ENCODE measurements around the gene EFEMP1.

The EFEMP1 gene, protein sequence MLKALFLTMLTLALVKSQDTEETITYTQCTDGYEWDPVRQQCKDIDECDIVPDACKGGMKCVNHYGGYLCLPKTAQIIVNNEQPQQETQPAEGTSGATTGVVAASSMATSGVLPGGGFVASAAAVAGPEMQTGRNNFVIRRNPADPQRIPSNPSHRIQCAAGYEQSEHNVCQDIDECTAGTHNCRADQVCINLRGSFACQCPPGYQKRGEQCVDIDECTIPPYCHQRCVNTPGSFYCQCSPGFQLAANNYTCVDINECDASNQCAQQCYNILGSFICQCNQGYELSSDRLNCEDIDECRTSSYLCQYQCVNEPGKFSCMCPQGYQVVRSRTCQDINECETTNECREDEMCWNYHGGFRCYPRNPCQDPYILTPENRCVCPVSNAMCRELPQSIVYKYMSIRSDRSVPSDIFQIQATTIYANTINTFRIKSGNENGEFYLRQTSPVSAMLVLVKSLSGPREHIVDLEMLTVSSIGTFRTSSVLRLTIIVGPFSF

DNA sequence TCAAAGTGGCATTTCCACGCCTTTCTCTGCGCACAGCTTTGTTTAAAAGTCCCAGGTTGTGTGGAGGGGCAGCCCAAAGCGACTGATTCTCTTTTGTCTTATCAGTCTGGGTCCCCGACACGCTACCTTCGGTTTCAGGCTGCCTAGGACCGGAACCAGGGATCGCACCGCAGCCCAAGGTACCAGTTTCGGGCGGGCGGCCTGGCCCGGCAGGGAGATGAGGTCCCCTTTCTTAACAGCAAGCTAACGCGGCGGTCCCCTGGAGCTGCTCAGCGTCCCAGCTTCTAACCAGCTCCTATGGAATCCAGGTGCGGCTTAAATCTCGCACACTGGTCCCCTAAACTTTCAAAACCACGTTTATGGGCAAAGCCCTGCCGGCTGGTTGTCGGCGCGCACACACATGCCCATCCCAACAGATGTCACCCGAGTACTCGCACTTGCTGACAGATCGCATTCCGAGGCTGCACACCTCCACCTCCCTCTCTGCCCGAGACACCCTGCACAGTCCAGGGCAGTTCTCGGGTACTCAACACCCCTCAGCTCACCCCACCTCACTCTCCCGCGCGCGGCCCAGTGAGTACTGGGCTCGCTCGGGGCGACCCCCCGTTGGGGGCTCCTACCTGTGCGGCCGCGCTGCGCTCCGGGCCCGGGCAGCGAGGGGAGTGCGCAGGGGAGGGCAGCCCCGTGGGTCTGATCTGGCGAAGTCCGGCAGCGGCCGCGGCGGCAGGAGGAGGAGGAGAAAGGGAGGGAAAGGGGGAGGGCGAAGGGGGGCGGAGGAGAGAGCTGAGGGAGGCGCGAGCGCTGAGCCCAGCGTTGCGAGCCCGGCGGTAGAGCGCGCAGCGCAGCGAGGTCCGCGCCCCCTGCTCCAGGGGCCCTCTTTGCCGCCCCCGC, at the start of gene EFEMP1:
TSS of gene EFEMP1 (minus strand) at position 692 of the 891 bp plus-strand sequence. CDS start 1,342 bp downstream, outside the sequence.
- peak; percentile 76 for DNase-seq

DNA sequence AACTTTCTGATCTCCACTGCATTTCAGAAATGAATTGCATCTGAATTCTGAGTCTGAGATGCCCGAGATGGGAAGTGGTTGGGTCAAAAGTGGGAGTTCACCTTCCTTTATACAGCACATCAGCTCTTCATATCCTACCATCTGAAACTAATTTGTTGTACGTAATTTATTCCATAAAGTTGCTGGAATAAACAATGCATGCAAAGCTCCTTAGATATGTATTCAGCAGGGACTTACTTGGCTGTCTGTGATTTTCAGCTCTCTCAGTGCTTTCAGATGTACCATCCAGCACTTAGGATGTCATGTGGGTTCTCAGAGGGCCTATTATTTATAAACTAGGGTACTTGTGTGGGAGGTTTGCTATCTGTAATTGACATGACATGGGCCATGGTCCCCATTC, 46.9 kb upstream of the EFEMP1 start:
- DNase-seq = no peak

DNA sequence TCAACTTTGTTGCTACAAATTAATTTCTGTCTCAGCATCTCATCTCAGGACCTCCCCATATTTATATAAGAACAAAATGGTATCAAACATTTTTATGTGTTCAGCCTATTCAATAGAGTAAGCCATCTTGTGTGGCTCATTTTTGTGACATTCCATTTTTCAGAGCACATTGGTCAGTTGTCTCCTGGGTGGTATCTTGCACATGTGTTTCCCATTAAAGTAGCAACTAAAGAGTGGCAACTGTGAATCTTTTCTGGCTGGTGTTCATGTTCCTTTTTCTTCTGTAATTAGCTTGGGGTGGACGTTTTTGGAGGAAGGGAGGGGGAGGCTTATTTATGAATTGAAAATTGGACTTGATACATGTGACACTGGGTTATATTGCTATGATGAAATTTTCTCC, 45.4 kb upstream of the EFEMP1 start:
- no peak for DNase-seq

DNA sequence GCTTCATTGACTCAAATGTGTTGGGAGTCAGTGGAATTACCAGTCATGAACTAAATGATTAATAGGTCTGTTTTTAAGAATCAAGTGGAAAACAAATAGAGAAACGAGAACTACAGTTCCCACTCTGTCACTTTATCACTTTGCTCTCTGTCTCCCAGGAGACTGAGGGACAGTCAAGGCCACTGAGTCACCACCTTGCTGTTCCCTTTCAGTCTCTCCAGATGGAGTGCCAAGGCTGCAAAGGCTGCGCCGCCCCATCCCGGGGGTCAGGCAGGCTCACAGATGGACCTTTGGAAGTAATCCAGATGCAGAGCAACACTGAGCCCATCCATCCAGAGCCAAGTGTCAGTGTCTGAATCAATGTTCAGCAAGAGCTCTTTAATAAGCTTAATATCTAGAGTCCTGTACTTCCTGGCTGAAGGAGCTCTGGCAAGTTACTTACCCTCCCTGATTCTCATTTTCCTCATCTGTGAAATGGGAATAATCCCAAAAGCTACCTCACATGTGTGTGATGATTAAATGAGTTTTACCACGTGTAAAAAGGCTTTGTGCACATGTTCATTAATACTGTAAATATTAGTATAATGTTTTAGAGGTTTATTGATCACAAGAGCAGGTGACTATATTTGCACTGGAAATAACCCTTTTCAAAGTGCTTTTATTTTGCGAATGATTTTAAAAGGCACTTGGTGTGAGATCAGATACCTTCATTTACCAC, 43.0 kb upstream of the EFEMP1 start:
- DNase-seq = peak; percentile 35

DNA sequence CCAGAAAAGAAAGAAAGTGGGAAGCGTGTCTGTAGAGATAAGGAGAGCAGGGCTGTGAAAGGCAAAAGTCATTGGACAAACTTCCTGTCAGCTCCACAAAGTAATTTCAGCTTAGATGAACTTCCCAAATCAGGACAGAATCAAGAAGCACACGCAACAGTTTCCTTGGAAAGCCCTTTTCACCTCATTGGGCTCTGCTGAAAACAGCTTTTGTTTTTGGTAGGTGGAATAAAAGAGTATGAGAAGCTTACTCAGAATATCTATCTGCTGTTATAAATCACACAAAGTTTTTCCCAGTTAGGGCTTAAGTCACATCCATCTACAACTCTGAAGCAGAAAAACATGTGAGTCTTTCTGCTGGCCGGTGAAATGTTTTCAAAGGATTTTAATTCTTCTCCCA, 42.4 kb upstream of the EFEMP1 start:
- no peak for DNase-seq

DNA sequence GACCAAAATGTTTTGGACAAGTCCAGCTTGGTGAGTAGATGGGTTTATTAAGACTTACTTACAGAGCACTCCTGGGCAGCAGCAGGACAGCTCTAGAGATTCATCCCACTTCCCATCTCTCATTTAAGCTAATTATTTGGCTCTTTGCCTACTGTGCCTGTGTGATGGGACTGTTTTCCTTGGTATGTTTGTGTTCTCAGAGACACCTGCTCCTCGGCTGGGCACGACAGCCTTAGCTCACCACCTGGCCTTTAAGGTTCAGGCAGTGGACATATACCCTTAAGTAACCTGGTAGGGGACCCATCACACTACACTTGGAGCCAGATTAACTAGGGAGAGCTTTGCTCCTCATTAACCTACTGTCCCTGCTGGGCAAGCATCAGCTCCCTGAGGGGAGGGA, 41.7 kb upstream of the EFEMP1 start:
- DNase-seq = peak; percentile 56

DNA sequence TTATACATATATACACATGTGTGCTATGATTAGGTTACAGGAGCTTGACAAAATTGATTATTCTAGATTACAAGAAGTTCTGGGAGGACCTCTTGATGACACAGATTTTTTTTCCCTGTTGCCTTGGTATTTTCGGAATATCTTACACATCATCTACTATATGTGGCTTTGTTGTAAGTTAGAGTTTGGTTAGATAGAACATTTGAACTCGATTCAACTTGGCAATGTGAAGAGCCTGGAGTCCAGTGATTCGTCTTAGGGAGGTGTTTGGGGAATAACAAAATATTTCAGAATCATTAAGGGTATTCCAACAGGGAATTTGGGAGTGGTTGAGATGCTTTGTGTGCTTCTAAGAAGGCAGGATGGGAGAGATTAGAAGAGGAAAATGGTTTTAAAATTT, 39.3 kb upstream of the EFEMP1 start:
- no peak for DNase-seq

DNA sequence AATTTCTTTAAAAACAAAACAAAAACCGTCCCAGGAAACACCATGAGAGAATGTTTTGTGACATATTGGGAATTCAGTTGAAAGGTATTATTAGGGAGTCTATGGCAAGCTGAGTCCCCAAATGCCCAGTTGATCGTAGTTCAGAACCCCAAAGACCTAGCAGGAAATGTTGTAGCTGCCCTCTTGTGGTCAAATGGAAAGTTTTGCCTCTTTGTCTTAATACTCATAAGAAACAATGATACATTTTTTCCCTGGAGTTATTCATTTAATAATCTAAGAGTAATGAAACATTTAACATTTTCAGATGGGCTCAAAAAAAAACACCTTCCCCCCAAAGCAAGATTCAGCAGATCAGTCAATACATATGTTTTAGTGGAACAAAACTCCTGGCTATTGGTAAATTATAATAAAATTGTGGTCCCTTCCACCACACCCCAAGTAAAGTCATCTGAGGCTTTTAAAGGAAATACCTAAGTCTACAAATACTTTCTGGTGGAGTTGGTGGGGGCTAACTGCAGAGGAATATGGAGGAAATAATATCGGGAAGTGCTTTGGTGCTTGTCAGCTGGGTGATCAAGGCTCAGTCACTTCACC, 37.8 kb upstream of the EFEMP1 start:
- peak; percentile 52 for DNase-seq

DNA sequence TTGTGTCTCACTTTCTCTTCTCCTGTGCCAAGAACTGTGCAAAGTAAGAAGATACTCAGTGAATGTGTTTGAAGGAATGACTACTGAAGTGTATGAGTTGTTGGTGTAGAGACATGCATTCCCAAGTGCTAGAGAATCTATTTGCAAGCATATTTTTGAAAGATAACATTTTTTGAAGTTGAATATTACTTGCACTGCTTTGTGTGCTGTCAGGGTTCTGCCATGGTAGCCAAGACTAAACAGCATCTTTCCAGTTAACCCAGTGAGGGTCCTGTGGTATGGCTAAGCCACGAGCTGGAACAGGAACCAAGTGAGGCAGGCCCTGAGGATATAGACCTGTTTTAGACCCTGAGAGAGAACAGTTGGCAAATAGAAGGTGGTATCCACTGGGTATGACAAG, 35.2 kb upstream of the EFEMP1 start:
- DNase-seq = no peak

DNA sequence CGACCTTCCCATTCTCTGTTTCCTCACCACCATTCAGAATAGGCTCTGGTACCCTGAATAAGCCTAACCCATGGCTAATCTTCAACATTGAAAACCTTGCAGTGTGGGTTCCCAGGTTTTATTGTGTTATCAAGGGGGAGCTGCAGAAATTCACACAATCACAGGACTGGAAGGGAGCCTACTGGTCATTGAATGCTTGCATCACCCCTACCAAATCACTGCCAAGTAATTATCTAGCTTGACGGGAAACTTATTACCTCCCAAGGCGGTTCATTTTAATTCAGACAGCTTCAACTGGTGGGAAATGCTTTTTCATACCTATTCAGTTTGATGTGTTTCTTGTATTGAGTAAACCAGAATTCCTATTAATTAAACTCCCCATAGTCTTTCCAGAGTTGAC, 33.6 kb upstream of the EFEMP1 start:
- no peak for DNase-seq

DNA sequence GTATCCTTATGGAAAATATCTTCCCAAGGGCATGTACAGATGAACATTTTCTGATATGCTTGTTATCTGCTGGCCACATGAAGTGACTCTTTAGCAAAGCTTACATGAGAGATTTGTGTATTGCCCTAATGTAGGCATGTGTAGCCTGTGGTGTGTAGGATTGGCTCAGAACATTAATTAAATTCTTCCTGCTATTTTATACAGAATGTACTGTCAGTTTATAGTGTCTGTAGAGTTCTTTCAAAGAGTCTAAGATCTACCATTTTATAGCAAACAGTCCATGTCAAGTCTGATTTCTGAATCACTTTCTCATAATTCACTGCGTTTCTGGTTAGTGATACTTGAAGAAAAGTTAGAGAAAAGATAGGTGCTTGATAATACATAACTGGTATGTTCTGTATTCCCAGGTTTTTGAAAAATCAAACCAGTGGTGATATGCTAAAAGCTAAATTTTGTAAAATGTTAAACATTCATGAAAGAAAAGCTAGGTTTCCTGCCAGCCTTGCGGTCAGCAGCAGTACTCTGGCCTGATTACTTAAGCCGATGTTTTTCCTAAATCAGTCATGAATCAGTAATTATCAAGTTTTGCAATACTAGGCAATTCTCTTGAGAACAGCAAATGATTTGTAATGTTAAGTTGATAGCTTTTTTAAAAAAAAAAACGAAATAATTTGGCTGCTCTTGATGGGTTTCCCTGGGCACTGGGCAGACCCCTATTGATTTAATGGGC, 30.9 kb upstream of the EFEMP1 start:
- DNase-seq = no peak

DNA sequence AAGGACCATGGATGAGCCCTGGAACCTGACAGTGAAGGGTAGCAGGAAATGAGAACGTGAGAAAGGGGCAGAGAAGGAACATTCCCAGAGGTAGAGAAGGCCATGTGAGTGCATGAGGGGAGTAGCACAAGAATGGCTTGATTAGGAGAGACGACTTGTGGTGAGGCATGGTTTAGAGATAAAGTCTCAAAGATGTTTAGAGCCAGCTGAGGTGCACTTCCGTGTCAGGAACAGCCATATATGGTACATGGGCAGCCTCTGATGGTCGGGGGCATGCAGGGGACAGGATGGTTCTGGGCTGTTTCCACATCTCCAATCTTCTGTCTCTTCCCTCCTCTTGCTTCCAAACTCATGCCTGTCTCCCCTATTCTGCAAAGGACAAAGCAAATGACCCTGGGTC, 28.8 kb upstream of the EFEMP1 start:
- DNase-seq = no peak

DNA sequence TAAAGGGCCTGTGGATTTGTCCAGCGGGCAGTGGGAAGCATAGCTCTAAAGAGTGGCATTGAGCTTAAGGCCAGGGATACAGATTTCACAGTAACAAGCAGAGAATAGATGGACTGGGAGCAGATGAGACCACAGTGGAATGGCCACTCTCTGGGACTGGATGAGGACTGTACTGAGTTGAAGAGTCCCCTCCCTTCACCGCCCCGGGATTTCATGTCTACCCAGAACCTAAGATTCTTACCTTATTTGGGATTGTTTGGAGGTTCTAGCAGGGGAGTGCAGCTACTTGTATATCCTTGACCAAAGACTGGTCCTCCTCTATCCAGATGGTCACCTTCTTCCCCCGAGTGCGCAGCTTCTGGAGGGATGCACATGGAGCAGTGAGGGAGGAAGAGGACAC, 28.0 kb upstream of the EFEMP1 start:
- no peak for DNase-seq

DNA sequence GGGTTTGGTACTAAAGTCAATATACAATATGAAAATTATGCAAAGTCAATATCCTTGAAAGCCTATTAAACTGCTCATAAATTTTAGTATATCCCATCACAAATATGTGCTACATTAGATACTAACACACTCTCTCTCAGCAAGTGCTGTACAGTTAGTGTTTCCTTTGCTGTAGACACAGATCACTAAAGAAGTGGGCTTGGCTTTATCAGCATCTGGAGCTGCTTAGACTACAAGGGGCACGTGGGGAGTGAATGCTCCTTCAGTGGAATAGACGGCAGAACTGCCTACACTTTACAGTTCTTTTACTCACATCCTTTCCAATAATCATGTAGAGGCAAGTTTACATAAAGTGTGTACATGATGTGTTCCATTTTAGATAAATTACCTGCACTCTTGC, 26.0 kb upstream of the EFEMP1 start:
- DNase-seq = peak; percentile 48

DNA sequence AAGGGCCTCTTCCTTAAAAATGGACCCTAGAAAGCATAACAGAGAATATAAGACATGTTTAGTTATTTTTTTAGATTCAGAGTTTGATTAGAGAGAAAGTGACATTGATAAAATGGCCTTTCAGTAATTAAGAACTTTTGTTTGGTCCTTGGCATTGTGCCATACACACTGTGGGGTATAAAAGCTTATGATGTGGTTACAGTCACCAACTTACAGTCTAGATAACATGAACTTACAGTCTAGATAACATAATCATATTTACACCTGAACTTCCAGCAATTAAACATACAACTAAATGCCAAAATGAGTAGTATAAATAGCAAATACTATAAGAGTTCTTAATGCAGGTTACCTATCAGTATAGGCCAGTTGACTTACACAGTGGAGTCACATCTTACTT, 25.6 kb upstream of the EFEMP1 start:
- DNase-seq = peak; percentile 63

DNA sequence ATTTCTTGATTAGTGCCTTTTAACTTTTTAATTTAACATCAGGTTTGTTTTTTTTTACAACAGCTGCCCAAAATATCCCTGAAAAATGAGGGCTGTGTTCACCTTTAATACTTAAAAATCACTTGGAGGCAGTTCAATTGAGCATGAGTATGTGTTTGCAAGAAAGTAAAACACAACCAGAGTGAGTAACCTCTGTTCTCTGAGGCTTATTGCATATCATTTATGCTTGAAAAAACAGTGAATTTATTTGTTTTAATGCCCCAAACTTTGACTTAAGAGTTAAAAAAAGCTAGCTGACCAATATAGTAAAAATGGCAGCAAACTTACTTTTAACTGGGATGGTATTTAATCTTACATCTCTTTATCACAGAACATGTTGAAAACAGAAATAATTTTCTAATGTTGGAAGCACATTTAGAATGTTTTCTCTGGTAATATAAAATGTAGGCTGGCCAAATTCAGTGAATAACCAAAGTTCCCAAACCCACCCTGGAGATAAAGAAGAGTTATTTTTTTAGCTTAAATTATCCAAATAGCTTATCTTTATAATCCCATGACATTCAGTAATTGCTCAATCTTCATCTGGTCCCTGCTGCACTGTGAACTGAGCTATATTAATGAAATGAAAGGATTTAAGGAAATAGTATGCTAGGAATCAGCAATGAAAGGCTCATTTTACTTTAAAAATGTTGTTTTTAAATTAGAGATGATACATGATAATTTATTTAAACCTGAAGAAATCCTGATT, 24.8 kb upstream of the EFEMP1 start:
- no peak for DNase-seq

DNA sequence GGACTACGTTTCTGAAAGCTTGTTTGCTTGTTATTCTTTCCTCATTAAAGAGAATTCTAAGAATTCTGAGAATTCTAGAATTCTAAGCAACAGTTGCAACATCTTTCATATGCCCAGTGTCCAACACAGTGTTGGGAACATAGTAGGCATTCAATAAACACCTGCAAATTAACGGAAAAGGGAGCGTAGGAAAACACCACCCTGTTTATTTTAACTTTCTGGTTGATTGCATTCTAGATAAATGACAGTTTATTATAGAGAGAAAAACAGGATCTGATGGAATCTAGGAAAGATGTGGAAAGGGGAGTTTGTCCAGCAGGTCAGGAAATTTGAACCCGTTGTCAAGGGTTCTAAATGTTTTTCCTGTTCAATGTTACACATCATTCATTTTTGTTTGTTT, 24.2 kb upstream of the EFEMP1 start:
- no peak for DNase-seq

DNA sequence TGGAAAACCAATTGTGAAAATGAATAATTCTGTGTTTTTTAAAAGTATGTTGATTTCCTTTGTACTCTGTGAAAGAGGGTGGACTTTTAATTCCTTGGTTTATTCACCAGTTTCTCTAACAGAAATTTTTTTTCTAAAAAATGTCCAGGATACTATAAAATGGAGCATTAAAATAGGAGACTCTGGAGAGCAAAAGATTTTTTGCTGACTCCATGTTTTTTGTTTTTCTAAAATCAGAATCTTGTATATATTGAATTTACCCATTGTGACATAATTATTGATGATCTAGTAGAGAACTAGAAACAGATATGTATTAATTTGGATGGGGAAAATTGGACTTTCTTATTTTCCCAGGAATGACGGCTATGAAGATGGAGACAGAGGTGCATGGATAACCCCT, 23.2 kb upstream of the EFEMP1 start:
- DNase-seq = no peak

DNA sequence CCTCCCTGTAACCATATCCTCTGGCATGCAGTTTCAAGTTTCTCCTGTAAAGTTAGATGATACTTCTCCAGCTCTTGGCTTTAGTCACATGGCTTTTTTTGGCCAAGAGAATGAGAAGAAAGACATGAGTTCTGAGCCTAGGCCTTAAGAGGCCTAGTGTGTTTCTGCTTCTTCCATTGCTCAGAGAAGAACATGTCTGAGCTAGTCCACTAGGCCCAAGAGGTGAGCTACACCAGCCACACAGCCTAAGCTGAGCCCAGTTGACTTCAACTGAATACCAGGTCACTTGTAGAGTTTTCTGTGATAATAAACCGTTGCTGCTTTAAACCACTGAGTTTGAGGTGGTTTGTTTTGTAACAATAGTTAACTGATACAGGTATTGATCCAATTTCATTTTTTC, 19.9 kb upstream of the EFEMP1 start:
- no peak for DNase-seq

DNA sequence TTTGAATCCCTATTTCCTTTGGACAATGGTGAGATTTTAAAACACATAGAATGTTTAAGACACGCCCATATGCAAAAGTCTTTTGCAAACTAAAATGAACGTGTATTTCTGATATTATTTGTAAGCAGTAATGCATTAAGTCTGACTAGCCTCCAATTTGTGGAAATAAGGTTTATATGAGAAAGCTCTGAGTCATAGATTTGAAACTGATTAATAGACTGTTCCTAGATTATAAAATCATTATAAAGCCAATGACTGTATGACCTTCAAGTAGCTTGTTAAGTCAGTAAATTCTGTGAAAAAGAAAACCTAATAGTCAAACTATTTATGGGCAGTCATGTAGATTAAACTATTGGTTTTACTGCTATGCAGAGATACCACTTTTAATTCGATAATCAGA, 12.8 kb upstream of the EFEMP1 start:
- DNase-seq = no peak

DNA sequence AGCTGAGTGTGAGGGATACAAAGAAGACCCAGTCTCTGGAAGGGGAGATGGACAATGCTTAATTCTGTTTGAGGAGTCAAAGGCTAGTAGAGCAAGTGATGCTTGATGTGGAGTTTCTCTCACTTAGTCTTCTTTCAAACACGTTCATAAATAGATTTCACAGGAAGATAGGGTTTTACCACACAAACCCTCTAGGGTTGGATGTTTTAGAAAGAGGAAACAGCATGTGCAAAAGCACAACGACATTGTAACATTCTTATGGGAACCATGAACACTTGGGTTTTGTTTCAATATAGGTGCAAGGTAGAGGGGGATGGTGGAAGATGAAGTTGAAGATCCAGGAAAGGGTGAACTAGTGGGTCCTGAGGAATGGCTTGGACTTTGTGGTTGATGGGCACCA, 10.8 kb upstream of the EFEMP1 start:
- DNase-seq = no peak

Measured in NCI-H69 (cell line).